Osteoblast (primary cell): ENCODE measurements around the gene GRM5. TPM values are rescaled to one million over a fixed set of nuclear protein-coding genes. Genes with fewer than 3 reads are reported as not detected.
"Not testable (repeated sequence)": the region's sequence is repeated elsewhere in the genome, so short reads cannot be mapped to it uniquely, and the experiment has no call there.

Experiments
- DNase-seq: peaks from one replicate; pipeline ENCODE4 v3.0.0; 2011; ENCODE audit warnings: low spot score, mixed read lengths; ENCODE audit not compliant: insufficient read length; ENCODE audit errors: missing footprints
- H2AFZ ChIP-seq: 2 replicates; pipeline ENCODE4 v1.6.0; 2011; ENCODE audit warnings: mild to moderate bottlenecking, low read length
- H3K27ac ChIP-seq: 2 replicates; pipeline ENCODE4 v1.5.1; 2011; ENCODE audit warnings: mild to moderate bottlenecking, low read depth, low read length, moderate library complexity
- H3K27me3 ChIP-seq: 2 replicates; pipeline ENCODE4 v1.6.0; 2012; ENCODE audit warnings: mild to moderate bottlenecking, control low read depth, inconsistent platforms, low read length, moderate library complexity; ENCODE audit not compliant: insufficient read depth
- H3K36me3 ChIP-seq: 2 replicates; pipeline ENCODE4 v1.5.1; 2011; ENCODE audit warnings: mild to moderate bottlenecking, low read length, control low read depth, moderate library complexity; ENCODE audit not compliant: insufficient read depth
- H3K4me1 ChIP-seq: 2 replicates; pipeline ENCODE4 v1.5.1; 2011; ENCODE audit warnings: mild to moderate bottlenecking, low read length, control low read depth, moderate library complexity; ENCODE audit not compliant: insufficient read depth
- H3K4me2 ChIP-seq: 2 replicates; pipeline ENCODE4 v1.6.0; 2011; ENCODE audit warnings: mild to moderate bottlenecking, low read length; ENCODE audit not compliant: insufficient read depth
- H3K4me3 ChIP-seq: fragments of 200-600 bp; sonication (generic); 3 replicates; pipeline ENCODE4 v1.5.1; 2012; ENCODE audit warnings: mild to moderate bottlenecking, low read length, inconsistent platforms; ENCODE audit not compliant: insufficient read depth
- H3K79me2 ChIP-seq: 2 replicates; pipeline ENCODE4 v1.6.0; 2012; ENCODE audit warnings: mild to moderate bottlenecking, low read length, control low read depth, inconsistent platforms; ENCODE audit not compliant: insufficient read depth
- H3K9me3 ChIP-seq: 2 replicates; pipeline ENCODE4 v1.5.1; 2011; ENCODE audit warnings: low read depth, low read length, control low read depth
- H4K20me1 ChIP-seq: 2 replicates; pipeline ENCODE4 v1.6.0; 2012; ENCODE audit warnings: mild to moderate bottlenecking, low read length, control low read depth; ENCODE audit not compliant: insufficient read depth
- CTCF ChIP-seq: IDR thresholded peaks from 2 replicates; pipeline ENCODE4 v1.5.1; 2011; ENCODE audit warnings: mild to moderate bottlenecking, low read depth, low read length, moderate library complexity; ENCODE audit errors: extremely low read depth
- total RNA-seq: library from RNA; depleted of rRNA; stranded (reverse); fragments of >200 nt; gene quantifications from 2 replicates; pipeline ENCODE4 v1.2.3, GENCODE V29; 2012

The GRM5 gene
- total RNA-seq, 1 donor = not detected

GRCh38 chr11:88843766-88844426 is 221.9 kb downstream of the GRM5 start:
- H3K36me3 ChIP-seq, H3K79me2 ChIP-seq, H3K9me3 ChIP-seq, H3K4me3 ChIP-seq, H3K4me2 ChIP-seq, H2AFZ ChIP-seq, H3K4me1 ChIP-seq, DNase-seq, H3K27ac ChIP-seq, H3K27me3 ChIP-seq, H4K20me1 ChIP-seq: not testable (repeated sequence)

GRCh38 chr11:88838139-88838538 is 227.6 kb downstream of the GRM5 start:
- not testable (repeated sequence) for DNase-seq, H3K27ac ChIP-seq, H3K9me3 ChIP-seq, H4K20me1 ChIP-seq, H3K36me3 ChIP-seq, H2AFZ ChIP-seq, H3K4me2 ChIP-seq, H3K27me3 ChIP-seq, H3K4me3 ChIP-seq, H3K4me1 ChIP-seq, H3K79me2 ChIP-seq

- H4K20me1 ChIP-seq, H3K36me3 ChIP-seq: not testable (repeated sequence)
These were observed 230.1 kb downstream of the GRM5 start for GRCh38 chr11:88835709-88836108.

GRCh38 chr11:88831303-88831890 is 234.4 kb downstream of the GRM5 start:
- Histone ChIP-seq H3K9me3 (no peaks in the 10 kb centered on the region), H4K20me1 (no peaks in the 10 kb centered on the region), H3K4me2 (no peak overlapping the region), H2AFZ (no peak overlapping the region), H3K79me2 (no peaks in the 10 kb centered on the region), H3K4me1 (no peaks in the 10 kb centered on the region), H3K4me3 (no peak overlapping the region), H3K36me3 (no peaks in the 10 kb centered on the region), H3K27me3 (no peaks in the 10 kb centered on the region), H3K27ac (no peak overlapping the region)
- DNase-seq = no peak
- TF ChIP-seq CTCF = no peak

More at GRCh38 chr11:88835709-88836108, 230.1 kb downstream of the GRM5 start:
- H3K9me3 ChIP-seq, H3K27ac ChIP-seq, H3K4me3 ChIP-seq, H3K4me2 ChIP-seq, H3K79me2 ChIP-seq, H3K4me1 ChIP-seq, H2AFZ ChIP-seq, DNase-seq, H3K27me3 ChIP-seq: not testable (repeated sequence)

GRCh38 chr11:88827018-88827676 is 238.6 kb downstream of the GRM5 start:
- Histone ChIP-seq H4K20me1 (no peaks in the 10 kb centered on the region), H3K4me1 (no peaks in the 10 kb centered on the region), H3K27me3 (no peaks in the 10 kb centered on the region), H3K27ac (no peak overlapping the region), H3K4me2 (no peak overlapping the region), H3K79me2 (no peaks in the 10 kb centered on the region), H3K9me3 (no peaks in the 10 kb centered on the region), H2AFZ (no peak overlapping the region), H3K4me3 (no peak overlapping the region), H3K36me3 (no peaks in the 10 kb centered on the region)
- TF ChIP-seq CTCF = no peak
- DNase-seq = no peak
